Testis (tissue), 2 donors: ENCODE data around the gene DPEP1.

ENCODE experiments used
- POLR2A ChIP-seq: fragments of 450-650 bp; IDR thresholded peaks from one replicate; pipeline ENCODE4 v1.6.1; 2017; ENCODE audit warnings: antibody characterized with exemption, mild to moderate bottlenecking, moderate library complexity
- TF ChIP-seq, protein P1 (sequence below), 3 experiments: fragments of 450-650 bp in 2 of 3; fragments of 200-600 bp in 1 of 3; sonication (generic) in 1 of 3; IDR thresholded peaks; one replicate each; pipeline ENCODE4 v1.5.1; 2016 to 2019; ENCODE audit warnings: antibody characterized with exemption in 3 of 3, mild to moderate bottlenecking in 2 of 3, moderate library complexity in 1 of 3

DNA sequence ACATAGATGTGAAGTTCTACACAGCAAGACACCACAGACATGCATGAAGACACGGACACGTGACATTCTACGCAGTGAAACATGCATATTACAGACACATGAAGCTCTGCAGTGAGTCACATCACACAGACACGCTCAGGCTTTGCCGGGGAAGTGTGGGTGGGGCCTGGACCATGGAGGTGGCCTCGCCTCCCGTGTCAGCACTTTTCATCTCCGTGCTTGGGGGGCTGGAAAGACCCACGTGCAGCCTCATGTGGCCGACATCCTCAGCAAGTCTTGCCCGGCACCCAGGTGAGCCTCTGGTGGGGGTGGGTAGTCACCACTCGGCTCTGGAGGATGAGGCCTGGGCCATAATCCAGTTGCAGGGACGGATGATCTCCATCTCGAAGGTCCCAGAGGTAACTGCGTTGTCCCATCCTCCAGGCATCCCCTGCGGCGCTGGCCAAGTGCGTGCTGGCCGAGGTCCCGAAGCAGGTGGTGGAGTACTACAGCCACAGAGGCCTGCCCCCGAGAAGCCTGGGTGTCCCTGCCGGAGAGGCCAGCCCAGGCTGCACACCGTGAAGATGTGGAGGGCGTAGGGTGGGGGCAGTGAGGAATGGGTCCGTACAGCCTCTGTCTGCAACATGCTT is 17.3 kb upstream of the DPEP1 start:
- TF ChIP-seq POLR2A: no peak
- TF ChIP-seq, protein P1, sequence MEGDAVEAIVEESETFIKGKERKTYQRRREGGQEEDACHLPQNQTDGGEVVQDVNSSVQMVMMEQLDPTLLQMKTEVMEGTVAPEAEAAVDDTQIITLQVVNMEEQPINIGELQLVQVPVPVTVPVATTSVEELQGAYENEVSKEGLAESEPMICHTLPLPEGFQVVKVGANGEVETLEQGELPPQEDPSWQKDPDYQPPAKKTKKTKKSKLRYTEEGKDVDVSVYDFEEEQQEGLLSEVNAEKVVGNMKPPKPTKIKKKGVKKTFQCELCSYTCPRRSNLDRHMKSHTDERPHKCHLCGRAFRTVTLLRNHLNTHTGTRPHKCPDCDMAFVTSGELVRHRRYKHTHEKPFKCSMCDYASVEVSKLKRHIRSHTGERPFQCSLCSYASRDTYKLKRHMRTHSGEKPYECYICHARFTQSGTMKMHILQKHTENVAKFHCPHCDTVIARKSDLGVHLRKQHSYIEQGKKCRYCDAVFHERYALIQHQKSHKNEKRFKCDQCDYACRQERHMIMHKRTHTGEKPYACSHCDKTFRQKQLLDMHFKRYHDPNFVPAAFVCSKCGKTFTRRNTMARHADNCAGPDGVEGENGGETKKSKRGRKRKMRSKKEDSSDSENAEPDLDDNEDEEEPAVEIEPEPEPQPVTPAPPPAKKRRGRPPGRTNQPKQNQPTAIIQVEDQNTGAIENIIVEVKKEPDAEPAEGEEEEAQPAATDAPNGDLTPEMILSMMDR (IDR thresholded peaks at IDR 0.05): no peak
